Uterus (tissue), 2 donors: ENCODE measurements around the gene PYHIN1.

Experiments
- POLR2A ChIP-seq, 2 donors: fragments of 450-650 bp; IDR thresholded peaks; one replicate each; pipeline ENCODE4 v1.6.1; 2016; ENCODE audit warnings: antibody characterized with exemption in 2 of 2, mild to moderate bottlenecking in 1 of 2, moderate library complexity in 1 of 2
- TF ChIP-seq, protein P1 (sequence below), 4 experiments: fragments of 200-600 bp in 2 of 4; fragments of 450-650 bp in 2 of 4; sonication (generic) in 2 of 4; IDR thresholded peaks; one replicate each; pipeline ENCODE4 v1.5.1; 2016 to 2019; ENCODE audit warnings: antibody characterized with exemption in 4 of 4, mild to moderate bottlenecking in 2 of 4, moderate library complexity in 1 of 4

DNA sequence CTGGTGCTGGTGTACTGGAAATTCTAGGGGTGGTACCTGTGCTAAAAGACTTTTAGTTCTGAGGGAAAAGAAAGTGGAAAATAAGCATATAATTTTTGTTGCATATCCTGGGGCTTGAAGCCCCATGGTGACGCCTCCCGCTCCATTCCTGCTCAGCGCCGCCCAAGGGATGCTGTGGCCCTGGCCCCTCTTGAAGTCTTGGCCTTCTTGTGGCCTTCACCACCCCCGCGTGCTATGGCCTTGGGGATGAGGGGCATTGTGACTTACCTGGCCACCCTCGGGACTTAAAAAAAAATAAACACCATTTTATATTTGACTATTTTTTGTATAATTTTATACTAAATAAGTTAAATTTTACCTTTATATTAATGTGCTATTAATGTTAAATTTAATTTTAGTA is 93.7 kb downstream of the PYHIN1 start:
- TF ChIP-seq, protein P1, sequence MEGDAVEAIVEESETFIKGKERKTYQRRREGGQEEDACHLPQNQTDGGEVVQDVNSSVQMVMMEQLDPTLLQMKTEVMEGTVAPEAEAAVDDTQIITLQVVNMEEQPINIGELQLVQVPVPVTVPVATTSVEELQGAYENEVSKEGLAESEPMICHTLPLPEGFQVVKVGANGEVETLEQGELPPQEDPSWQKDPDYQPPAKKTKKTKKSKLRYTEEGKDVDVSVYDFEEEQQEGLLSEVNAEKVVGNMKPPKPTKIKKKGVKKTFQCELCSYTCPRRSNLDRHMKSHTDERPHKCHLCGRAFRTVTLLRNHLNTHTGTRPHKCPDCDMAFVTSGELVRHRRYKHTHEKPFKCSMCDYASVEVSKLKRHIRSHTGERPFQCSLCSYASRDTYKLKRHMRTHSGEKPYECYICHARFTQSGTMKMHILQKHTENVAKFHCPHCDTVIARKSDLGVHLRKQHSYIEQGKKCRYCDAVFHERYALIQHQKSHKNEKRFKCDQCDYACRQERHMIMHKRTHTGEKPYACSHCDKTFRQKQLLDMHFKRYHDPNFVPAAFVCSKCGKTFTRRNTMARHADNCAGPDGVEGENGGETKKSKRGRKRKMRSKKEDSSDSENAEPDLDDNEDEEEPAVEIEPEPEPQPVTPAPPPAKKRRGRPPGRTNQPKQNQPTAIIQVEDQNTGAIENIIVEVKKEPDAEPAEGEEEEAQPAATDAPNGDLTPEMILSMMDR (IDR thresholded peaks at IDR 0.05): no peak
- no peak for TF ChIP-seq POLR2A (IDR thresholded peaks at IDR 0.05)
